Left ventricle myocardium inferior (tissue), 1 donor: ENCODE data around the gene ELP4. TPM values are rescaled to one million over a fixed set of nuclear protein-coding genes. Genes with fewer than 3 reads are reported as not detected.

ENCODE experiments used
- DNase-seq: peaks from one replicate; pipeline ENCODE4 v3.0.0-alpha.2; 2020
- H3K27ac ChIP-seq: fragments of 200-600 bp; replicated peaks from 2 replicates; pipeline ENCODE4 v1.8.0; 2021
- H3K27me3 ChIP-seq: fragments of 200-600 bp; 2 replicates; pipeline ENCODE4 v1.8.0; 2021; ENCODE audit warnings: low read depth
- H3K36me3 ChIP-seq: fragments of 200-600 bp; 2 replicates; pipeline ENCODE4 v1.8.0; 2021
- H3K4me1 ChIP-seq: fragments of 200-600 bp; 2 replicates; pipeline ENCODE4 v1.8.0; 2021
- H3K4me3 ChIP-seq: fragments of 200-600 bp; 2 replicates; pipeline ENCODE4 v1.8.0; 2021; ENCODE audit warnings: mild to moderate bottlenecking, moderate library complexity
- H3K9me3 ChIP-seq: fragments of 200-600 bp; replicated peaks from 2 replicates; pipeline ENCODE4 v1.8.0; 2021
- CTCF ChIP-seq: fragments of 200-600 bp; IDR thresholded peaks from 2 replicates; pipeline ENCODE4 v1.8.0; 2021; ENCODE audit warnings: antibody characterized with exemption, mild to moderate bottlenecking, borderline replicate concordance
- intact Hi-C: fragments of 100-400 bp; cut with micrococcal nuclease; formaldehyde crosslinking; loops from one replicate; pipeline ENCODE4 v1.11.0; 2022
- total RNA-seq: library from RNA; stranded (reverse); fragmentation: NEBNext Ultra II Directional; extraction: Animal tissue kit (Norgen Biotek cat#: 25700); gene quantifications from one replicate; pipeline ENCODE4 v1.2.1, GENCODE V29; 2021
- donor health status: DM: no; HTN: yes; CAD: no; lungs with severe emphysema.

Gene ELP4
- total RNA-seq, 1 donor from 2014 or later: 13.6 TPM

GRCh38 chr11:31582697-31583096 lies 73.1 kb downstream of the ELP4 start:
- H3K4me3 ChIP-seq: no peak overlapping the region
- intact Hi-C loops: no loop called here
- DNase-seq: no peak
- no peaks in the 10 kb centered on the region for H3K27me3 ChIP-seq
- TF ChIP-seq CTCF: no peak
- no peaks in the 10 kb centered on the region for H3K4me1 ChIP-seq
- H3K36me3 ChIP-seq: no peaks in the 10 kb centered on the region
- H3K9me3 ChIP-seq: peaks cover 22% of the 10 kb centered on the region
- no peak overlapping the region for H3K27ac ChIP-seq

DNA sequence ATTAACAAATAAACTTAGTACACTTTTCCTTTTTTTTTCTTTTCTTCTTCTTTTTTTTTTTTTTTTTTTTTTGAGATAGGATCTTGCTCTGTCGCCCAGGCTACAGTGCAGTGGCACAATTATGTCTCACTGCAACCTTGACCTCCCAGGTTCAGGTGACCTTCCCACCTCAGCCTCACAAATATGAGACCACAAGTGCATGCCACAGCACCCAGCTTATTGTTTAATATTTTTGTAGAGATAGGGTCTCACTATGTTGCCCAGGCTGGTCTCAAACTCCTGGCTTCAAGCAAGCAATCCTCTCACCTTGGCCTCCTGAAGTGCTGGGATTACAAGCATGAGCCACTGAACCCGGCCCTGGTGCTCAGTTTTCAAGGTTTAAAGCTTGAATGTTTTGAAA lies 88.9 kb downstream of the ELP4 start:
- no peak for DNase-seq
- no peak overlapping the region for H3K4me3 ChIP-seq
- no peaks in the 10 kb centered on the region for H3K4me1 ChIP-seq
- no peaks in the 10 kb centered on the region for H3K9me3 ChIP-seq
- intact Hi-C loops: no loop called here
- H3K27ac ChIP-seq: no peak overlapping the region
- H3K36me3 ChIP-seq: peaks cover 25% of the 10 kb centered on the region
- no peak for TF ChIP-seq CTCF
- H3K27me3 ChIP-seq: no peaks in the 10 kb centered on the region

DNA sequence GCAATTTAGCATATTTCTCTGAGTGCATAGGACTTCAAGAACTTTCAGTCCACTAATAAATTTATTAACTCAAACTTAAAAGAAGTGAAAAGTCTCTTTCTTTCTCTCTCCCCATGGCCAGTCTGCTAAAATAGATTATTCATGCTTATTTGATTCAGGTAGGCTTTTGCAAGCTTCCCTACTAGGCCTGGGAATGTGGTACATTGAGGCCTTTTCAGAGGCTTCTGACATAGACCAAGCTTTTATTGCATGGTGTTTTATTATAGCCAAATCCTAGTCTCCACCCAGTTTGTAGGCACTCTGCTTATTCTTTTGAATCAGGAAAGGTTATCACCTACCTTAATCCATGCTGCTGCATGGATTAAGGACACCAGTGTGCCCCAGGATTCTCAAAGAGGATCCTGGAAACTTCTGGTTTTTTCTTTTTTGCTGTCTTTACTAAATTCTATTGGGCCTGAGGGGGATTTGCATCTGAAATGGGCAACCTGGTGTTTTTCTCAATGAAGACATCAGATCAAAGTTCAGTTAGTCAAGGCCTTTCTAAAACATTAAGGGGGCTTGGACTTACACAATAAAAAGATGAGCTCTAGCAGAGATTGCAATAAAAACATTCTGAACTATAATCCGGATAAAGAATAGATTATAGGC lies 92.2 kb downstream of the ELP4 start:
- TF ChIP-seq CTCF: no peak
- Histone ChIP-seq H3K4me1 (no peaks in the 10 kb centered on the region), H3K4me3 (no peak overlapping the region), H3K27ac (no peak overlapping the region), H3K36me3 (peaks cover 10% of the 10 kb centered on the region), H3K27me3 (no peaks in the 10 kb centered on the region), H3K9me3 (no peaks in the 10 kb centered on the region)
- intact Hi-C loops: no loop called here
- no peak for DNase-seq

DNA sequence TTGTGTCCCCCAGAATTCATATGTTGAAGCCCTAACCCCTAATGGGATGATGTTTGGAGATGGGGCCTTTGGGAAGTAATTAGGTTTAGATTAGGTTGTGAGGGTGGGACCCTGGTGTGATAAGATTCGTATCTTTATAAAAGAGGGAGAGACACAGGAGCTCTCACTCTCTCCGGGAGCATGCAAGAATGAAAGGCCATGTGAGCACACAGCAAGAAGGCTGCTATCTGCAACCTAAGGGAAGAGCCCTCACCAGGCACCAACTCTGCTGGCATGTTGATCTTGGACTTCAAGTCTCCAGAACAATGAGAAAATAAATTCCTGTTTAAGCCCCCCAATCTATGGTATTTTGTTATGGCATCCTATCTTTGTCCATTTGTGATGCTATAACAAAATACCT lies 97.3 kb downstream of the ELP4 start:
- H3K36me3 ChIP-seq: no peaks in the 10 kb centered on the region
- no peak for DNase-seq
- H3K4me1 ChIP-seq: peaks cover 3% of the 10 kb centered on the region
- H3K9me3 ChIP-seq: no peaks in the 10 kb centered on the region
- no peaks in the 10 kb centered on the region for H3K27me3 ChIP-seq
- no peak overlapping the region for H3K27ac ChIP-seq
- intact Hi-C loops: no loop called here
- TF ChIP-seq CTCF: no peak
- no peak overlapping the region for H3K4me3 ChIP-seq

GRCh38 chr11:31607914-31608313 lies 98.3 kb downstream of the ELP4 start:
- Histone ChIP-seq H3K9me3 (no peaks in the 10 kb centered on the region), H3K27ac (no peak overlapping the region), H3K36me3 (no peaks in the 10 kb centered on the region), H3K4me3 (no peak overlapping the region), H3K4me1 (peaks cover 4% of the 10 kb centered on the region), H3K27me3 (no peaks in the 10 kb centered on the region)
- no peak for TF ChIP-seq CTCF
- intact Hi-C loops: no loop called here
- no peak for DNase-seq
